D721Med (cell line): ENCODE data around the gene DNAI4.
A peak's percentile ranks its signal among the peaks of the same experiment; 100 is the strongest.
"Not testable (repeated sequence)": the region's sequence is repeated elsewhere in the genome, so short reads cannot be mapped to it uniquely, and the experiment has no call there.

ENCODE experiments used
- DNase-seq: peaks from one replicate; pipeline ENCODE4 v3.0.0; 2011; ENCODE audit warnings: low spot score; ENCODE audit not compliant: insufficient read length
- FAIRE-seq: peaks from 2 replicates; lab custom pipeline; 2011; peaks lifted over from hg19 to GRCh38; lab: Jason Lieb, UNC
- CTCF ChIP-seq: IDR thresholded peaks from 2 replicates; pipeline ENCODE4 v1.5.1; 2012; ENCODE audit warnings: mild to moderate bottlenecking, control low read depth; ENCODE audit not compliant: insufficient read depth; ENCODE audit errors: missing control alignments

The DNAI4 gene

GRCh38 chr1:66924756-66925557, at the start of gene DNAI4, which contains the start of gene MIER1:
Gene DNAI4 (minus strand): TSS chr1:66924856. CDS start chr1:66924831, 25 bp downstream.
Gene MIER1 (plus strand): TSS chr1:66924990. CDS start chr1:66925029, 39 bp downstream.
- FAIRE-seq (no peak), DNase-seq (peak; percentile 87)
- TF ChIP-seq CTCF, result no peak

- DNase-seq (no peak), FAIRE-seq (no peak)
- TF ChIP-seq CTCF, result no peak
These were observed 43.9 kb upstream of the DNAI4 start for GRCh38 chr1:66968574-66968973.

GRCh38 chr1:66966188-66966873, 41.7 kb upstream of the DNAI4 start:
- FAIRE-seq, DNase-seq: not testable (repeated sequence)

- FAIRE-seq (no peak), DNase-seq (no peak)
- no peak for TF ChIP-seq CTCF
These were observed 33.3 kb upstream of the DNAI4 start for GRCh38 chr1:66957938-66958337.

- no peak for TF ChIP-seq CTCF
- DNase-seq (no peak), FAIRE-seq (no peak)
These were observed 29.6 kb upstream of the DNAI4 start for GRCh38 chr1:66954208-66954607.

GRCh38 chr1:66951513-66951912, 26.9 kb upstream of the DNAI4 start:
- FAIRE-seq (no peak), DNase-seq (no peak)
- TF ChIP-seq CTCF, result no peak

GRCh38 chr1:66947267-66947666, 22.6 kb upstream of the DNAI4 start:
- DNase-seq, result no peak
- FAIRE-seq, result no peak

More at GRCh38 chr1:66947267-66947666, 22.6 kb upstream of the DNAI4 start:
- no peak for TF ChIP-seq CTCF
